Natural killer cell treated with Interleukin-12 subunit alpha and Interleukin-12 subunit beta and Interleukin-15 and Interleukin-18, amount 100 ng/mL, for 72 hours (primary cell): ENCODE data around the gene GARIN6. TPM values are rescaled to one million over a fixed set of nuclear protein-coding genes. Genes with fewer than 3 reads are reported as not detected.

Source experiments
- ATAC-seq, 2 donors: fragments of 150-1000 bp; cut with Tn5 transposase in 1 of 2; sonication (Bioruptor Pico), chemical (Tn5 transposase) in 1 of 2; 2 replicates each; pipeline ENCODE4 v1.10.0; 2021
- DNase-seq: peaks from one replicate; pipeline ENCODE4 v3.0.0; 2022; ENCODE audit warnings: low spot score
- H3K27ac Mint-ChIP-seq, 2 donors: 1 replicate in 1 of 2; 2 replicates in 1 of 2; pipeline ENCODE4 v1.8.0; 2022; ENCODE audit warnings: mixed read lengths in 2 of 2, mild to moderate bottlenecking in 1 of 2, moderate library complexity in 1 of 2
- H3K27me3 Mint-ChIP-seq, 2 donors: 1 replicate in 1 of 2; 2 replicates in 1 of 2; pipeline ENCODE4 v1.8.0; 2022; ENCODE audit warnings: mixed read lengths in 2 of 2
- H3K36me3 Mint-ChIP-seq: one replicate; pipeline ENCODE4 v1.8.0; 2022; ENCODE audit warnings: mixed read lengths
- H3K4me1 Mint-ChIP-seq, 2 donors: 1 replicate in 1 of 2; 2 replicates in 1 of 2; pipeline ENCODE4 v1.8.0; 2022; ENCODE audit warnings: low read depth in 2 of 2, mixed read lengths in 2 of 2, mild to moderate bottlenecking in 1 of 2
- H3K4me3 Mint-ChIP-seq: one replicate; pipeline ENCODE4 v1.8.0; 2022; ENCODE audit warnings: mixed read lengths
- H3K9me3 Mint-ChIP-seq: 2 replicates; pipeline ENCODE4 v1.8.0; 2022; ENCODE audit warnings: mixed read lengths
- total RNA-seq, 2 donors: library from RNA; stranded (reverse); gene quantifications; one replicate each; pipeline ENCODE4 v1.2.3, GENCODE V29; 2022

The GARIN6 gene
- total RNA-seq, 2 donors from 2014 or later: not detected

- H3K27ac Mint-ChIP-seq: no peak overlapping the region
- peaks cover 5% of the 10 kb centered on the region for H3K9me3 Mint-ChIP-seq
- ATAC-seq: no peak
- no peak for DNase-seq
- H3K4me1 Mint-ChIP-seq: no peaks in the 10 kb centered on the region
- H3K27me3 Mint-ChIP-seq: no peaks in the 10 kb centered on the region
- H3K4me3 Mint-ChIP-seq: no peak overlapping the region
- no peaks in the 10 kb centered on the region for H3K36me3 Mint-ChIP-seq
Observed at GRCh38 chr12:99658671-99659349, 11.3 kb downstream of the GARIN6 start.

GRCh38 chr12:99670635-99671034 lies 23.1 kb downstream of the GARIN6 start:
- Mint-ChIP-seq H3K36me3 (peaks cover 4% of the 10 kb centered on the region), H3K27me3 (no peaks in the 10 kb centered on the region), H3K4me3 (no peak overlapping the region), H3K27ac (no peak overlapping the region), H3K4me1 (no peaks in the 10 kb centered on the region), H3K9me3 (peaks cover 21% of the 10 kb centered on the region)
- DNase-seq (no peak), ATAC-seq (no peak)

- Mint-ChIP-seq H3K27ac (no peak overlapping the region), H3K4me3 (no peak overlapping the region), H3K36me3 (no peaks in the 10 kb centered on the region), H3K27me3 (no peaks in the 10 kb centered on the region), H3K9me3 (peaks cover 25% of the 10 kb centered on the region), H3K4me1 (no peaks in the 10 kb centered on the region)
- ATAC-seq (no peak), DNase-seq (no peak)
Observed at GRCh38 chr12:99680276-99680675, 32.7 kb downstream of the GARIN6 start.

- H3K27ac Mint-ChIP-seq: no peak overlapping the region
Observed at GRCh38 chr12:99686142-99686541, 38.6 kb downstream of the GARIN6 start.

GRCh38 chr12:99695050-99695449 lies 47.5 kb downstream of the GARIN6 start:
- Mint-ChIP-seq H3K4me1 (no peaks in the 10 kb centered on the region), H3K36me3 (peaks cover 6% of the 10 kb centered on the region), H3K27ac (no peak overlapping the region), H3K9me3 (peaks cover 9% of the 10 kb centered on the region), H3K27me3 (no peaks in the 10 kb centered on the region), H3K4me3 (no peak overlapping the region)
- ATAC-seq (no peak), DNase-seq (no peak)

More at GRCh38 chr12:99686142-99686541, 38.6 kb downstream of the GARIN6 start:
- no peak for ATAC-seq
- H3K9me3 Mint-ChIP-seq: peaks cover 21% of the 10 kb centered on the region
- H3K27me3 Mint-ChIP-seq: no peaks in the 10 kb centered on the region
- H3K4me1 Mint-ChIP-seq: no peaks in the 10 kb centered on the region
- no peak for DNase-seq
- H3K36me3 Mint-ChIP-seq: no peaks in the 10 kb centered on the region
- no peak overlapping the region for H3K4me3 Mint-ChIP-seq
